AG20443 (cell line): ENCODE results near the gene LRBA.
"Not testable (repeated sequence)": the region's sequence is repeated elsewhere in the genome, so short reads cannot be mapped to it uniquely, and the experiment has no call there.

ENCODE experiments used
- DNase-seq: peaks from one replicate; pipeline ENCODE4 v3.0.0; 2012; ENCODE audit warnings: low spot score, mixed read lengths

Gene LRBA

DNA sequence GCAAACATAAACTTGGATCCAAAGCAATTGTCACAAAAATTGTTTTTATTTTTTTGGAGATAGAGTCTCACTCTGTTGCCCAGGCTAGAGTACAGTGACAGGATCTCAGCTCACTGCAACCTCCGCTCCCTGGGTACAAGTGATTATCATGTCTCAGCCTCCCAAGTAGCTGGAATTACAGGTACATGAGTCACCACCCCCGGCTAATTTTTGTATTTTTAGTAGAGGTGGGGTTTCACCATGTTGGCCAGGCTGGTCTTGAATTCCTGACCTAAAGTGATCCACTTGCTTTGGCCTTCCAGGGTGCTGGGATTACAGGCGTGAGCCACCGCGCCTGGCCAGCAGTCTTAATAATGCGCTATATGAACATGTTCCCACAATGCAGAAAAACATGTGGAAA is 272.2 kb downstream of the LRBA start:
- DNase-seq, result not testable (repeated sequence)

DNA sequence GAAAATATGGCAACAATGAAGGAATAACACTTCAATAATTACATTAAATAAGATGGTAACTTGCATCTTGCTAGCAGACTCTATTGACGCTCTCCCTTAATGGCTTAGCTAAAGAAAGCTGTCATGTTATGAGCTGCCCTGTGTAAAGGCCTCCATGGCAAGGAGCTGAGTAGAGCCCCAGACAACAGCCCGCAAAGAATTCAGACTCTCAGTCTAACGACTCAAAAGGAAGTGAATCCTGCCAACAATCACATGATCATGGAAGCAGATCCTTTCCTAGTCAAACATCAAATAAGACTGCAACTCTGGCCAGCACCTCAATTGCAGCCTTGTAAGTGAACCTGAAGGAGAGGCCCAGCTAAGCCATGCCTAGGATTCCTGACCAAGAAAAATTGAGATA is 275.5 kb downstream of the LRBA start:
- DNase-seq, result no peak

DNA sequence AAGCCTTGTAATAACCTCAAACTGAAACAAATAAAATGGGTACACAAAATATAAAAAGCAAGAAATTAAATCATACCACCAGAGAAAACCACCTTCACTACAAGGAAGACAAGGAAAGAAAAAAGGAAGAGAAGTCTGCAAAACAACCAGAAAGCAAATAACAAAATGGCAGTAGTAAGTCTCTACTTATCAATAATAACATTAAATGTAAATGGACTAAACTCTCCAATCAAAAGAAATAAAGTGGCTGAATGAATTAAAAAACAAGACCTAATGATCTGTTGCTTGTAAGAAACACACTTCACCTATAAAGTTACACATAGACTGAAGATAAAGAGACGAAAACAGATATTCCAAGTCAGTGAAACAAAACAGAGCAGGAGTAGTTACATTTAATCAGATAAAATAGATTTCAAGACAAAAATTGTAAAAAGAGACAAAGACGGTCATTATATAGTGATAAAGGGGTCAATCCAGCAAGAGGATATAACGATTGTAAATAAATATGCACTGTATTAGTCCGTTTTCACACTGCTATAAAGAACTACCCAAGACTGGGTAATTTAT is 289.0 kb downstream of the LRBA start:
- DNase-seq, result no peak

DNA sequence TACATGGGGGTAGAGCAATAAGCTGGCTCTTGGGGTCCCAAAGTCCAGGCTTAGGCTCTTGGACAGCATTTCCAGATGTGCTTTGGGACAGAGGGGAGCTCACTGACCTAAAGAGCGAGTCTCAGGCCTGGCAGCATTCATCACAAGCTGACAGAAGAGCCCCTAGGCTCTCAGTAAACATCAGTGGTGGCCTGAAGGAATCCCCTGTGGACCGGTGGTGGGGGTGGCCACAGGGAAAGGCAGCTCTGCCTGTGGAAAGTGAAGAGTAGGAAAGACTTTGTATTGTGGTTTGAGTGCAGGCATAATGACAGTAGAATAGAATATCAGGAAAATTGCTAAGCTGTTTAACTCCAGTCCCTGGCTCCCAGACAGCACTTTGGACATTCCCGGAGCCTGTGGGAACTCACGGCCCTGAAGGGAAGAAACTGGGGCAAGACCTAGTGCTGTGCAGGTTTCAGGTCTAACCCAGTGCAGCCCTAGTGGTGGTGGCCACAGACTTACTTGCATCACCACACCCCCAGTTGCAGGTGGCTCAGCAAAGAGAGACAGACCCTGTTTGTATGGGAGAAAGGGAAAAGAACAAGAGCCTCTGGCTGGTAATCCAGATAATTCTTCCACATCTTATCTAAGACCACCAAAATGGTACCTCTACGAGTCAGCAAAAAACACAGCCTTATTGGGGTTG is 291.2 kb downstream of the LRBA start:
- DNase-seq, result no peak

DNA sequence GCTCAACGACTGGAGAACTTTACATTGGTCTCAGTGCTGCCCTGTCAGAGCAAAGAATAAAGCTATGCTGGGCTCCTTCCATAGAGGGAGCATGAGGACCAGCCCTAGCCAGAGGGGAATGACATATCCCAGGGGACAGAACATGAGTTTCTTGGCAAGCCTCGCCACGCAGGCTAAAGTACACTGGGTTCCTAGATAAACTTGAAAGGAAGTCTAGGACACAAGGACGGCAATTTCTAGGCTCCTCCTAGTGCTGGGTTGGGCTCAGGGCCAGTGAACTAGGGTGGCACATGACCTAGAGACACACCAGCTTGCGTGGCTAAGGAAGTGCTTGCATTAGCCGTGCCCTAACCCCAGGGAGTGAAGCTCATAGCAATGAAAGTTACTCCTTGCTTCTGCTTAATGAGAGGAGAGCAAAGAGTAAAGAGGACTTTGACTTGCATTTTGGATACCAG is 292.1 kb downstream of the LRBA start:
- DNase-seq, result no peak

DNA sequence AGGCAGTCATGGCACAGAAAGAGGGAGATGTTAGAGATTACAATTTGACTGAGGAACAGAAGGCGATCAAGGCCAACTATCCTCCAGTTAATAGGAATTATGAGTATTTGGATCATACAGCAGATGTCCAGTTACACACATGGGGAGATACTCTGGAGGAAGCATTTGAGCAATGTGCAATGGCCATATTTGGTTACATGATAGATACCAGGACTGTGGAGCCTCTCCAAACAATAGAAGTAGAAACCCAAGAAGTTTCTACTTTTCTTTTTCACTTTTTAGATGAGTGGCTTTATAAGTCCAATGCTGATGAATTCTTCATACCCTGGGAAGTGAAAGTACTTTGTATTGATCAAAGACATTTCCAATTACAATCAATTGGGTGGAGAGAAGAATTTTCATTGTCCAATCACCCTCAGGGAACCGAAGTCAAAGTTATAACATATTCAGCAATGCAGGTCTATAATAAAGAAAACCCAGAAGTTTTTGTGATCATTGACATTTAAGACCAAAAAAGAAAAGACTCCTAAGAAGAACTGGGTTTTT is 294.0 kb downstream of the LRBA start:
- DNase-seq, result no peak

DNA sequence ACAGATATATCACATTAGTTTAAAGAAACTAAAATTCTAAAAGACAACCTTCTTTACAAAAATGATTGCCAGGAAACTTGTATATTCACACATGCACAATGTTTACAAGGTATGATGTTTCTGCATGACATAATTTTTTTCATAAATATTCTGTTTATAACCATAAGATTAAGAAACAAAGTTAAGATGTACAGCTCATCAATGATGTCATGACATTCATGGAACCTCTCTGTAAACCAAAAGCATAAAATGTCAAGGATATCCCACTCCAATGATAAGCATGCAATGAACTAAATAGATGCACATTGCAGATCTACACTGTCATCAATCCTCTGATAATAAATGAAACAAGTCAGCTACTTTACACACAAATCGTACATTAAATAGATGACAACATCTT is 297.1 kb downstream of the LRBA start:
- no peak for DNase-seq

DNA sequence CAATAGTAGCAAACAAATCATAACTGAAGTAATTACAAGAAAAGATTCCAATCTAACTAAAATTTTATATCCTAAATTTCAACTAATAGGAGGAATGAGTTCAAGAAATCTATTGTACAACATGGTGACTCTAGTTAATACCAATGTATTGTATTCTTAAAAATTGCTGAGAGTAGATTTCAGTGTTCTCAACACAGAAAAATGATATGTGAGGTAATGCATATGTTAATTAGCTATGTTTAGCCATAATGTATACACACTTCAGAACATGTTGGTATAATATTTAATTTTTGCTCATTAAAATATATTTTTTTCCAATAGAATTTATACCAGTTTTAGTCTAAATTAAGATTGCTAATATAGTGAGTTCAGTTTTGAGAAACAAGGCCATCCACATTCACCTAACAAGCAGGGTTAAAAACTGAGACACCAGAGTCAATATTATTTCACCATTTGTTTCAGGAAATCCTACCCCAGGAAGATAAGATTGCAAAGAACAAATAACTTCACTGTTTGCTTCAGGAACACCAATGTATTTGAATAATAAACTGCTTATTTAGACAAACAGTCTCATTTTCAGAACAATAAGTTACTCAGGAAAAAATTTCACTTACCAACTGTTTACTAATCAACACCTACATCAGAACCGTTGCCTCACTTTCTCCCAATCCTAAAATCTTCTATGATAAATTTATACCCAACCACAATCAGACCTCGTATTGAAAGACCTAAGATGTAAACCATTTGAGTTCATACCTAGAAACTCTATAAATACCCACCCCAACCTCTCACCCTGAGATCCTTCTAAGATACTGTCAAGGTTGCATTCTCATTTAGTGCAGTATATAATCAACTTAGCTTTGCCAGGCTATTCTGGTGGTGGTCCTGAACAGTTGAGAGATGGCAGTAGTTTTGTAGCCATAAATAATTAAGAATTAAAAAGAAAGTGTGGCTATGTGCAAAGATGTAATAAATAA is 300.3 kb downstream of the LRBA start:
- no peak for DNase-seq

DNA sequence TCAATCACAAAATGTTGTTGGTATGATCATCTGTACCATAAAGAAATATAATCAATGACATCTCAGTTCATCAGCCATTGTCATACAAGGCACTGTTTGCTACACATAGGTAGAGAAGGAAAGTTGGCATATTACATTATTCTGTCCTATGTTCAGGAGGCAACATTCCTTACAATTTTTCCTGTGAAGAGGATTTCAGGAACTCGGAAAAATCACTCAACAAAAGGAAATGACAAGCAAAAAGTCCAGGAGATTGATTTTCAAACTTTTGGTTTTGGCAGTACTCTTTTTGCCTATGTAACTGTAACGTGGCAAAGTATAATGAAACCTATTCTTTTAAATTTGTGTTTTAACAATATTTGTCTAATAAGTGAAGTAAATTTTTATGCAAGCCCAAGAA is 301.8 kb downstream of the LRBA start:
- no peak for DNase-seq

DNA sequence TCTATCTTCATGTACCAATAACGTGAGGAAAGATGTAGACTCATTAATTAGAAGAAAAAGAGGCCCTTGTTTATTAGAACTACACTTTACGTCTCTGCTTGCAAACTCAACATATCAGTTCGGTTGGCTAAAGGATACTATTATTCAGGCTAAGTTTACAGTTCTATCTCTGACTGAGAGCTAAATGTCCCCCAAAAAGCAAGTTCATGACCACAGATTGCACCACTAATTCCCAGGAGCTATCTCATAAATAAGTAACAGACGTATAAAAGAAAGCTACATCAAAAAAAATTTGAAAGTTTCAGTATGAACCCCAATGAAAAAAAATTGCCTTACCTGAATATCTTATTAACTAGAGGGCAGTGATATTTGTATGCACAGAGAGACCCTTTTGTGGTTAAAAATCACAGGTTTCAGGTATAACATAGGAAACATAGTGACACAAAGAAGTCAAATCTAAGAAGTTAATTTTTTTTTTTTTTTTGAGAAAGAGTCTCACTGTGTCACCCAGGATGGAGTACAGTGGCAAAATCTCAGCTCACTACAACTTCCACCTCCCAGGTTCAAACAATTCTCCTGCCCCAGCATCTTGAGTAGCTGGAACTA is 304.2 kb downstream of the LRBA start:
- DNase-seq, result no peak

DNA sequence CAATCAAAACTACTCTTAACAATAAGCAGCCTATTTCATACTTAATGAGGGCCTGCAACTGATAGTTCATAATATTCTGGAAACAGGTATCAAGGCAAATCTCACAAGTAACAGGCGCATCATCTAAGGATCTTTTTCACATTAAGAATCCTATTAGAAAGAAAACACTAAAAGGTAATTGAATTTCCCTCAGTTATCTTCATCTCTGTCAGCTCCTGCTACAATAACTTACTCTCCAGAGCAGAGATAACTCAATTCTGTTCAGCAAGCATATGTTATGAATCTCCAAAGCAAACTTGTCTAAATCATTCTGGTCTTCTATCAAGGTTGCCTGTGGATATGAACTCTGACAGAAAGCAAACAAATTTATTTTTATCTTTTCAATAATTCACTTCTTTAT is 307.1 kb downstream of the LRBA start:
- DNase-seq, result no peak

DNA sequence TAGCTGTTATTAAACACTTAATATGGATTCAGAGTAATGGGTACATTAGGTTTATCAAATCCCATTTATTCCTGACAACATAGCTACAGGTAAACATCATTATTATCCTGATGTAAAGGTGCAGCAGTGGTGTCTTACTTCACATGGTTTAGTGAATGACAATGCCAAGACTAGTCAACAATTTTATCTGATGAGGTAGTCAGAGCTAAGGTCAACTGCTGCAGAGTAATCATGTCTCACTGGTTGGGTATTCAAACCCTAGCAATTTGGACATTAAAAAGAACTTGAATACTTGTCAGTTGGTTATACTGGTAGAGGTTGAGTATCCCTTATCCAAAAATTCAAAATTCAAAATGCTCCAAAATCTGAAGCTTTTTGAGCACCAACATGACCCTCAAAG is 315.5 kb downstream of the LRBA start:
- DNase-seq, result no peak

DNA sequence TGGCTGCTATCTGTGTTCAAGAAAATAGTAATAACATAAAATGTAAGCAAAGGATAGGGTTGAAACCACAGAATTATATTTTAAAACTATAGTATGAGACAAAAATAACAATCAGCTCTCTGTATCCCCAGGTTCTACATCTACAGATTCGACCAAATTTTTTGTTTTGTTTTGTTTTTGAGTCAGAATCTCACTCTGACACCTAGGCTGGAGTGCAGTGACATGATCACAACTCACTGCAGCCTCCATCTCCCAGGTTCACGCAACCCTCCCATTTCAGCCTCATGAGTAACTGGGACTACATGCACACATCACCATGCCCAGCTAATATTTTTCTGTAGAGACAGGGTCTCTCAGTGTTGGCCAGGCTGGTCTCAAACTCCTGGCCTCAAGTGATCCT is 319.9 kb downstream of the LRBA start:
- DNase-seq, result no peak

DNA sequence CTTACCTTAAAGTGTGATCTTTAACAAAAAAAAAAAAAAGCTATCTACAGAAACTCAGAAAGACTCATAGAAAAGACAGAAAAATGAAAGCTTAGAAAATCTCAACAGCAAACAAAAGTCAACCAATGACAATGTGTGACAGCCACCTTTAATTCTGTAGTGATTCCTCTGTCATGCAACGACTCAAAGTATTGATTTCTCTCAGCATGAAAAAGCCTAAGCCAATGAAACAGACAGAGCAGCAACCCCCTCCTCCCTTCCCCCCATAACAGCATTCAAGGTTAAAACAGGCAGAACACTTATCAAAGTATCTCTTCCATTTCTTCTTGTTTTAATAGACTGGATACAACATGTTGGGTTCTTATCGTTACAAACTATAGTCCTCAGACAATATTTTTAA is 320.6 kb downstream of the LRBA start:
- no peak for DNase-seq

DNA sequence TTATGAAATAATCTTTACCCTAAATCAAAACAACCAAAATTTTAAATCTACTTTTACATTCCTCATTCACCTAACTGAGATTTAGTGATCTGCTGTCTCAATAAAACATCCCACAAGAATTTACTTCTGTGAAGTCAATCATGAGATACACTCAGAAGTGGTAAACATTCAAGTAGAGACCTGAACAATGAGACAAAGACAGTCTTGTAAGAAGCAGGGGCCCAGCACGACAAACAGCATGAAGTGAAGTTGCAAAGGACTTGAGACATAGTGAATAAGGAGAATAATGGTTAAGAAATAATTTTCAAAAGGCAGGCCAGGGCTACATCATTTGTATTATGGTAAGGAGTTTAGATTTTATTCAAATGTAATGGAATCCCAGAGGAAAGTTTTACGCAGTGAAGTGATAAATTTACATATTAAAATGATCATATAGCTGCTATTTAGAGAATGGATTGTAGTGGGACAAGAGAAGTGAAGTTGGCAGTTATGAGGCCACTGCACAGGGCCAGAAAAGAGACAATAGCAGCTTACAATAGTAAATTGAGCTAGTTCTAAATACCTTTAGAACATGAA is 331.2 kb downstream of the LRBA start:
- no peak for DNase-seq

DNA sequence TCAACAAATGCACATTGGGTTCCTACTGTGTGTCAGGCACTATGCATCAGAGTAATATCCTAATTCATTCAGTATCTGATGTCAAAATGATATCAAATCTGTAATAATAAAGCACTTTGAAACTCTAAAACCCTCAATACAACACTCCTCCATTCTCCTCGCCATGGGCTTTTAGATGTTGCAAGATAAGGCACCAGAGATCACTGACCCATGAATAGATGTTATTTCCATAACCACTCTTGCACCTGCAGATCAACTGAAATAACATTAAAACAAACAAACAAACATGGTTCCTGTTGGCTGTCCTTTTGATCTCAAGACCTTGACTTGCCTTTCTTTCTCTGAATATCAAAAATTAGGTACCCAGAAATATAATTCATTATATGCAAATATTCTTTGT is 333.0 kb downstream of the LRBA start:
- no peak for DNase-seq

DNA sequence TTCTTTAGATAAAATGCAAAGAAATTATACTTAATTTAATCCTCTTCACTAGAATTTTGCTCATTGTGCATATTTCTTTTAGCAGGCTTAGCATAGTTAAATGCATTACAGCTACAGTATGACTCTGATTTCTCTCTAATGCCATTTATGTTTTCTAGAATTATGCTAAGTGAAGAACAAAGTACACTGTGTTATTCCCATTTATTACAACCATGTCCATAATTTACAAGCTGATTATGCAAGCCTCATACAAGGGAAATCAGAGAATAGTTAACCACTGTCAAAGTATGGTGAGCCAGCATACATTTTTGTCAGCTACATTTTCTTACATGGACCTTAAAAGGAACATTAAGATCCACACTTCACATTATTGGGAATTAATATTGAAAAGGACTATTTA is 334.0 kb downstream of the LRBA start:
- no peak for DNase-seq

DNA sequence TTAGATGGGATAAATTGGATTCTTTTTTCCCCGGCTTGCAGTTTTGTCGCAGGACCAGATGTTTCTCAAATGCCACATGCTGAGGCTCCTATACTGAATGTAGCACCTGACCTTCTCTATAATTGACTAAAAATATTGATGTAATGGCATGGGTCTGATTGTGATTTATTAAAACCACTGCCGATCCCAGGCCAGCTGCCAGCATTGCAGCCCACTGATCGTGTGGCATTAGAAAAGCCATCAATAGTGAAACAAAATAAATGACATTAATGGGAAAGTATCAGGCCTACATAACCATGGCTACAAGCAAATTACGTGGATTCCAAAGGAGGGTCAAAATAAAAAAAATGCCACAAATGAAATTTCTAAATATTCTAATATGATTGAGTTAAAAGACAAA is 334.4 kb downstream of the LRBA start:
- no peak for DNase-seq

DNA sequence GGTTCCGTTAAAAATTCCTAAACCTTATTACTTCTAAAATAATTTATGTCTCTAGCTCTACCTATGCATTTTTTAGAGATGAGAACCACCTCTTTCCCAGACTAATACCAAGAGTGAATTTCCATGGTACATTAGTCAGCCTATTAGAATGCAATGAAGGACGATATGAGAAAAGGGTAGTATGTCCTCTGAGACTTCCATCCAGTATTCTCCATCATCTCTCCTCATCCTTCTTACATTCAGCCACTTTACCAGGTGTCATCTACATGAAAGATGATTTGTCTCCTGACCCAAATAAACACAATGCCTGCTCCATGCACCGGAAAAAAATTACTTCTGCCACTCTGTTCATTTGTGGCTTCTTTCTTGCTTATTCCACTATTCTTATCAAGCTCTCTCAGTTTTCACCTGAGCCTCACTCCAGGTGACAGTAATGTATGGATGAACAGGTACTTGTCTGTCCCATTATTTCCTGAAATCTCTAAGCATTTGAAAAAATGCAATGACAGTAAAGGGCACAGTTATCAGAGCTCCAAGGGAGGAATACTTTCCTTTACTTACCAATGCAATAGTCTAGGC is 335.2 kb downstream of the LRBA start:
- DNase-seq, result no peak

DNA sequence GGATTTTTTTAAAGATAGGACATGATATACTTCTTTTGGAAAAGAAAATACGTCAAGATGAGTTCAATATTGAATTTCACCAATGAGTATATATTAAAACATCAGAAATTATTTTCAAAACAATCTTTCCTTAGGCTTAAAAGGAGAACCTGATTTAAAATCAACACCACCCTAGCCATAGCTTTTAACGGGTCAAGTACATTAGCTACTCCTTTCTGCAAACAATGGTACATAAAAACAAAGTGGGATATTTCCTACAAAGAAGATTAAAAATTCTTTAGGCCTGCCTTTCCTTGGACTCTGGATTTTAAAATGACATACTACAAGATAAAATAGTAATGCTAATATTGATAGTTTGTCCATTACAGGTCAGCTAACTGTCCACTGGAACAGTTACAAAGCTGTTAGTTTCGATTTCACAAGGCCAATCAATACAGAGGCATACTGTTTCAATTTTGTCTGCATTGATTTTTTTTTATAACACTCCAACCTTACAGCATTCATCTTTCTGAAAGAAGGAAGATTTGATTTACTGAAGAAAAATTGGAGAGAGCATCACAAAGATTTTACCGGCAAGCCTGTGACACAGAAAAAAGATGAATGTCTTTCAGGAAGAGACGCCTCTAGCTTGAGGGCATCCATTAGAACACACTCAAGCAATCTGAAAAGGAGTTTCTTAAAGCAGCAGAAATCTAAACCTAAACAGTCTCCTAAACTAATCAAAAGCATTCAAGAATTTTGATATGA is 335.9 kb downstream of the LRBA start:
- no peak for DNase-seq

DNA sequence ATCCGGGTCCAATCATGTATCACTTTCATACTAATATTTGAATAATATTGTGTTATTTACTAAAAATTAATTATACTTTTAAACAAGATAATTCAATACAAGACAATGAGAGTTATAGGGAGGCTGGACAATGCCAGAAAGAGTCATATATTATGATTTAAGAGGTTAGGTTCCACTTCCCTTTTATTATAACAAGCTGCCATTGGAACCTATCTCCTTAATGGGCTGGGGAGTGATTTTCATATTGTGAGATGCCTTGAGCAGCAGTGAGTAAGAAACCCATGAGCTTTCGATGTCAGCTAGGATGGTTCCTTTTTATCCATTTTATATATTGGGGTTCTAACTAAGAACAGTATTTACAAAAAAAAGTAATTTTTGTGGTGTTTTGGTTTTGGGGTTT is 341.3 kb downstream of the LRBA start:
- no peak for DNase-seq
